C4-2B (cell line): ENCODE data around the gene GSG1.
"Not testable (repeated sequence)": the region's sequence is repeated elsewhere in the genome, so short reads cannot be mapped to it uniquely, and the experiment has no call there.

Experiments used
- H3K27ac ChIP-seq: fragments of 450-650 bp; 2 replicates; pipeline ENCODE4 v1.5.1; 2017
- ZFX ChIP-seq: fragments of 450-650 bp; IDR thresholded peaks from 2 replicates; pipeline ENCODE4 v1.6.1; 2017
- TF ChIP-seq, protein P1 (sequence below): fragments of 450-650 bp; conservative IDR thresholded peaks from 2 replicates; pipeline ENCODE4 v1.5.1; 2017; ENCODE audit warnings: mild to moderate bottlenecking

The GSG1 gene

DNA sequence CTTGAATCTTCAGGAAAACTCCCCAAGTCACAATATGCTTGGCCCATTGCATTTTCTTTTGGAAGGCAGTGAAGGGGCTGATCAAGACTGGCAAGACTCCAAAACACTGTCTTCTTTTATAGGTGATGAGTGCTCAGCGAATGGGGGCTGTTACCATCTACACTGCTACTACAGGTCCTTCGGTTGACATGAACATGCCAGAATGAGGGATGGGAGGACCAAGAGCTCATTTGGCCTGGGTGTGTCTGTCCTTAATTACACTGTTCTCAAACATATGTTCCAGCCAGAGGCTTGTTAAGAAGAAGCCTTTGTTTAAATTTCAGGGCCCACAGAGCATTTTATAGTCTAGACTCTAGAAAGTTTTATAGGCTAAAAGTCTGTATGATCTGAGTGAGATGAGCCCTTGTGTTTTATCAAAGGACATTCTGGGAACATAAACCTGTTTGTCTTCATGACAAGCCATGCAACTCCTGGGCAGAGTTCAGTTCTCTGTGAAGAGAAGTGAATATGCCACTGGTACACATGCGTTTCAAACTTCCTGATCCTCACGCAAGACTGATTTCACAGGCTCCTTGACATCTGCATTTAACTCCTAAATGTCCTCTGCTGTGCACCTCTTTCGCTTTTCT is 64.0 kb downstream of the GSG1 start:
- TF ChIP-seq, protein P1, sequence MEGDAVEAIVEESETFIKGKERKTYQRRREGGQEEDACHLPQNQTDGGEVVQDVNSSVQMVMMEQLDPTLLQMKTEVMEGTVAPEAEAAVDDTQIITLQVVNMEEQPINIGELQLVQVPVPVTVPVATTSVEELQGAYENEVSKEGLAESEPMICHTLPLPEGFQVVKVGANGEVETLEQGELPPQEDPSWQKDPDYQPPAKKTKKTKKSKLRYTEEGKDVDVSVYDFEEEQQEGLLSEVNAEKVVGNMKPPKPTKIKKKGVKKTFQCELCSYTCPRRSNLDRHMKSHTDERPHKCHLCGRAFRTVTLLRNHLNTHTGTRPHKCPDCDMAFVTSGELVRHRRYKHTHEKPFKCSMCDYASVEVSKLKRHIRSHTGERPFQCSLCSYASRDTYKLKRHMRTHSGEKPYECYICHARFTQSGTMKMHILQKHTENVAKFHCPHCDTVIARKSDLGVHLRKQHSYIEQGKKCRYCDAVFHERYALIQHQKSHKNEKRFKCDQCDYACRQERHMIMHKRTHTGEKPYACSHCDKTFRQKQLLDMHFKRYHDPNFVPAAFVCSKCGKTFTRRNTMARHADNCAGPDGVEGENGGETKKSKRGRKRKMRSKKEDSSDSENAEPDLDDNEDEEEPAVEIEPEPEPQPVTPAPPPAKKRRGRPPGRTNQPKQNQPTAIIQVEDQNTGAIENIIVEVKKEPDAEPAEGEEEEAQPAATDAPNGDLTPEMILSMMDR, result no peak
- TF ChIP-seq ZFX, result no peak
- no peak overlapping the region; the same call in 1 of the 2 replicates for H3K27ac ChIP-seq

DNA sequence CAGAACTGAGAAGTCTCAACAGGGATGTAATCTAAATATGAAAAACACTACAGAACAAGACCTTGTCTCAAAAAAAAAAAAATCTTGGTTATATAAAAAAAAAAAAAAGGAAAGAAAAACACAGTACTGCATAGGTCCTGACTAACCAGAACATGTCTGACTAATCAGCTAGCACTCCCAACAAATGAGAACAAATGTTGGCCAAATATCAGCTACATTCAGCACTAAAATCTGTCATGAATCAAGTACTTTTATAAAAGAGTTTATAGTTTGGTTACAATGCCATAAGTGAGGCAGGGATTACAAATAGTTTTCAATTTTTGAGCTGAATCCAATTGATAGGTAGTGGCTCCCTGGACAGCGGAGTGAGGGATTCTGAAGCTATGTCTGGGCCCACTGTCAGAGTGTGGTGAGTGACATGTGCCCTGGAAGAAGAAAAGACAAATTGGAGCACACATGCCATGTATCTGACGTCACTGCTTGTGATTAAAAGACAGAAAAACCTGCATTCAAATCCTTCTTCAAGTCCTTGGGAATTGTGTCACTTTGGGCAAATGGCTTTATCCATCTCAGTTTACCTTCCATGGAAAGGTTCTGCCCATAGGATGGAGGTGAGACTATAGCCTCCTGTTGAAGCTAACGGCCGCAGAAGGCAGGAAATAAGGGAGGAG is 64.8 kb downstream of the GSG1 start:
- TF ChIP-seq, protein P1, result no peak
- no peak for TF ChIP-seq ZFX
- H3K27ac ChIP-seq, result no peak overlapping the region

- TF ChIP-seq ZFX, result no peak
- TF ChIP-seq, protein P1, result no peak
- H3K27ac ChIP-seq, result no peak overlapping the region
Measured at GRCh38 chr12:13036881-13037280, 66.6 kb downstream of the GSG1 start.

DNA sequence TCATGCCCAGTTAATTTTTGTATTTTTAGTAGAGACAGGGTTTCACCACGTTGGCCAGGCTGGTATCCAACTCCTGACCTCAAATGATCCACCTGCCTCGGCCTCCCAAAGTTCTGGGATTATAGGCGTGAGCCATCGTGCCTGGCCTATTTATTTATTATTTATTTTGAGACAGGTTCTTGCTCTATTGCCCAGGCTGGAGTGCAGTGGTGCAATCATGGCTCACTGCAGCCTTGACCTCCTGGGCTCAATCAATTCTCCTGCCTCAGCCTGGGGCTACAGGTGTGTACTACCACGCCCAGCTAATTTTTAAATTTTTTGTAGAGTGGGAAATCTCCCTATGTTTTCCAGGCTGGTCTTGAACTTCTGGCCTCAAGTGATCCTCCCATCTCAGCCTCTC is 68.1 kb downstream of the GSG1 start:
- H3K27ac ChIP-seq, result not testable (repeated sequence)
